ENCODE data around the gene ITLN1. TPM values are rescaled to one million over a fixed set of nuclear protein-coding genes. Genes with fewer than 3 reads are reported as not detected.
"Not testable (repeated sequence)": the region's sequence is repeated elsewhere in the genome, so short reads cannot be mapped to it uniquely, and the experiment has no call there.

Gene ITLN1
- total RNA-seq, 3 donors from 2014 or later = 103 to 254 (median 221) TPM

DNA sequence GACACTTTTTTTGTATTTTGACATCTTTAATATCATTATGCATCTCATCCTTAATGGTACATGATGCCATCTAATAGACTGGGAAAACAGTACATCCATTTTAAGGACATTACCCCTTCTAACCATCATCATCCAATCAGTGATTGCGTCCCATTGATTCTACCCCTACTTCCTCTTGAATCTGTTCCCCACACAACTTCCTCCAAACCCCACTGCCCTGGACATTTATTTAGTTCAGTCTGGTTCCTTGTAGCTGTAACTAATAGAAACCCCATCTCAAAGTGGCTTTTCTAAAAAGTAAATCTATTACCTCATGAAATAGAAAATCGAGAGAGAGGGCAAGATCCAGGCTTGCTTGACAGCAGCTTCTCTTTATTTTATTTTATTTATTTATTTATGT is 2.1 kb upstream of the ITLN1 start:
- ATAC-seq = no peak
- H3K4me3 ChIP-seq = no peak overlapping the region
- no peak for DNase-seq
- no peaks in the 10 kb centered on the region for H3K9me3 ChIP-seq
- H3K4me1 ChIP-seq (ENCODE audit: low read depth) = no peaks in the 10 kb centered on the region
- H3K36me3 ChIP-seq (ENCODE audit: low read depth) = no peaks in the 10 kb centered on the region
- intact Hi-C loops (cut with DNase I, micrococcal nuclease) = no loop called here
- TF ChIP-seq, protein P1, sequence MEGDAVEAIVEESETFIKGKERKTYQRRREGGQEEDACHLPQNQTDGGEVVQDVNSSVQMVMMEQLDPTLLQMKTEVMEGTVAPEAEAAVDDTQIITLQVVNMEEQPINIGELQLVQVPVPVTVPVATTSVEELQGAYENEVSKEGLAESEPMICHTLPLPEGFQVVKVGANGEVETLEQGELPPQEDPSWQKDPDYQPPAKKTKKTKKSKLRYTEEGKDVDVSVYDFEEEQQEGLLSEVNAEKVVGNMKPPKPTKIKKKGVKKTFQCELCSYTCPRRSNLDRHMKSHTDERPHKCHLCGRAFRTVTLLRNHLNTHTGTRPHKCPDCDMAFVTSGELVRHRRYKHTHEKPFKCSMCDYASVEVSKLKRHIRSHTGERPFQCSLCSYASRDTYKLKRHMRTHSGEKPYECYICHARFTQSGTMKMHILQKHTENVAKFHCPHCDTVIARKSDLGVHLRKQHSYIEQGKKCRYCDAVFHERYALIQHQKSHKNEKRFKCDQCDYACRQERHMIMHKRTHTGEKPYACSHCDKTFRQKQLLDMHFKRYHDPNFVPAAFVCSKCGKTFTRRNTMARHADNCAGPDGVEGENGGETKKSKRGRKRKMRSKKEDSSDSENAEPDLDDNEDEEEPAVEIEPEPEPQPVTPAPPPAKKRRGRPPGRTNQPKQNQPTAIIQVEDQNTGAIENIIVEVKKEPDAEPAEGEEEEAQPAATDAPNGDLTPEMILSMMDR (IDR thresholded peaks at IDR 0.05) = no peak

DNA sequence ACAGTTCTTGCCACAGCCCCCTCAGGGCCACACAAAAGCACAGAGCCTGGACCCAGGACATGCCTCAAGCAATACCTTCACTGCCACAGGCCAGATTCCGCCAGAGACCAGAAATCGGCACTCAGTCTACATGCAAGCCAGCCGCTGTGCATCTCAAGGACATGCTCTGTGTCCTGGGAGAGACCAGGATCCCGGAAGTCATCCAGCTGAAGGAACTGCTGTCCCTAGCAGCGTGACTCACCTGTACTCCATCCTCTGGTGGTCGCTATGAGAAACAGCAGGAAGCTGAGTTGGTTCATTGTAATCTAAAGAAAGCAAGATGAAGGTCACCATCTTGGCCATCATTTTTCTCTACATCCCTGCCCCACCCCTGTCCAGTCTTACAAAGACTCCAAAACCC is 401 bp downstream of the ITLN1 start:
- ATAC-seq = peak; percentile 68

DNA sequence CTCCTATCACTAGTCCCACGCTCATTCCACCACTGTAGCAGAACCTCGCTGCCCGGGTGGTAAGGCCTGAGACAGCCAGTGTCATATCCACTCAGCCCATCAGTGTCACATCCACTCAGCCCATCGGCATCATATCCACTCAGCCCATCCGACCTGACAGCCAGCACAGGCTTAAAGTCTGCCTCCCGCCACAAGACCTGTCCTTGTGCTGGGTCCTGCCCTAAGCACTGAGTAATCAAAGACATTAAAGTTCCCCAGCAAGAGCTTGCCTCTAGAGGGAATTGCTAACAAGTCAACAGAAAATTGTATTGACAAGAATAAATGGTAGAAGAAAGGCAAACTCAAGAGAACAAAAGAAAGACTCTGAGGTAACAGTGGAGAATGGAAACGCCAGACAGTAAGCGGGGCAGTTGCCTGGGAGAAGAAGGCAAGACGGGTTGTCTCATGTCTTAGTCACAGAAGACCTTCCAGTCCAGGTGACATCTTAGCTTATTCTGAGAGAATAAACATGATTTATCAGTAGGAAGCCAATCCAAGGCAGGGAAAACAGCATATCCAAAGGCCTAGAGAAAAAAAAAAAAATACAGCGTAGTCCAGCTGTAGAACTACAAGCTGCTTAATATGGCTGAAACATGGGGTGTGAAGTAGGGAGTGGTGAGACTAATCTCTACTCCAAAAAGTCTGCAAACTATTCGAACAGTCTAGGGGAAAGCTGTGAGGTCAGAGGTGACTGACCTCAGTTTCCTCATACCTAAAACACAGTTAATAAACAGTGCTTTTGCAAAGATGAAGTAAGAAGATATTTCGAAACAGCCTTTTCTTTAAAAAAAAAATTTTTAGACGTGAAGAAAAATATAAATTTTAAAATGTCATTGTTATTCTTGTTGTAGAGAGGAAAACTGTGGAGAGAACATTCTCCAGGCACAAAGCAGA is 1.1 kb downstream of the ITLN1 start:
- Histone ChIP-seq H3K9me3 (no peaks in the 10 kb centered on the region), H3K36me3 (ENCODE audit: low read depth) (no peaks in the 10 kb centered on the region), H3K4me1 (ENCODE audit: low read depth) (no peaks in the 10 kb centered on the region), H3K4me3 (no peak overlapping the region)
- ATAC-seq = no peak
- TF ChIP-seq, protein P1 (IDR thresholded peaks at IDR 0.05) = no peak
- no peak for DNase-seq
- intact Hi-C loops (cut with DNase I, micrococcal nuclease) = no loop called here

More for the DNA sequence above, 401 bp downstream of the ITLN1 start:
- no peaks in the 10 kb centered on the region for H3K36me3 ChIP-seq (ENCODE audit: low read depth)
- no peaks in the 10 kb centered on the region for H3K4me1 ChIP-seq (ENCODE audit: low read depth)
- H3K9me3 ChIP-seq = no peaks in the 10 kb centered on the region
- TF ChIP-seq, protein P1 (IDR thresholded peaks at IDR 0.05) = no peak
- H3K4me3 ChIP-seq = no peak overlapping the region
- DNase-seq = no peak
- intact Hi-C loops (cut with DNase I, micrococcal nuclease) = no loop called here

GRCh38 chr1:160882582-160882981 is 2.4 kb downstream of the ITLN1 start:
- TF ChIP-seq, protein P1 (IDR thresholded peaks at IDR 0.05) = no peak
- DNase-seq (no peak), ATAC-seq (no peak)
- Histone ChIP-seq H3K9me3 (no peaks in the 10 kb centered on the region), H3K36me3 (ENCODE audit: low read depth) (no peaks in the 10 kb centered on the region), H3K4me1 (ENCODE audit: low read depth) (no peaks in the 10 kb centered on the region), H3K4me3 (no peak overlapping the region)
- intact Hi-C loops (cut with DNase I, micrococcal nuclease) = no loop called here

DNA sequence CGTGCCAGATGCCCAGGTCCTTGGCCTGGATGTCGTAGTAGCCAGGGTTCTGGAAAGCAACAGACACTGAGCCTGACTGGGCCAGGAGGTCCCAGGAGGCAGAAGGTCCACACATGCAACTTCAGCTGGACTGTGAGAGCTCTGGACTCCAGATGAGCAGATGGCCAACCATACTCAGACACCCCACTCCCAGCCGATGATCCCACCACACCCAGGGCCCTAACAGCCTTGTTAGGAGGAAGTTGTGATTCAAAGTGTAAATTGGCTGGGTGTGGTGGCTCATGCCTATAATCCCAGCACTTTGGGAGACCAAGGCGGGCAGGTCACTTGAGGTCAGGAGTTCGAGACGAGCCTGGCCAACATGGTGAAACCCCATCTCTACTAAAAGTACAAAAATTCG is 3.7 kb downstream of the ITLN1 start:
- H3K36me3 ChIP-seq (ENCODE audit: low read depth); intact Hi-C loops (cut with DNase I, micrococcal nuclease); H3K4me3 ChIP-seq; H3K9me3 ChIP-seq; H3K4me1 ChIP-seq (ENCODE audit: low read depth): not testable (repeated sequence)
- peak in 2 of 3 donors; percentile 37 to 46 for DNase-seq
- ATAC-seq = peak; percentile 63

DNA sequence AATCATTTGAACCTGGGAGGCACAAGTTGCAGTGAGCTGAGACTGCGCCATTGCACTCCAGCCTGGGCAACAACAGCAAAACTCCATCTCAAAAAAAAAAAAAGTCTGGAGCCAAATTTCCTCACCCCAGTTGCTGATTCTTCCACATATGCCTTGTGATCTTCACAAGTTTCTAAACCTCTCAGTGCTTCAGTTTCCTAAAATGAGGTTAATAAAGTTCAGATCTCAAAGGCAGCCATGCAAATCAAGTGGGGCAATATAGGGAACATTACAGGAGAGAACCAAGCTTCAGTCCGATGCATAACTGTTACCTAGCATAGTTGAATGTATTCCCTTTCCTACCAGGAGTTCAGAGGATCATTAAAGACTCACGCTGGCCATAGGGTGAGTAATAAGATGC is 4.8 kb downstream of the ITLN1 start:
- H3K36me3 ChIP-seq (ENCODE audit: low read depth) = no peaks in the 10 kb centered on the region
- no peak overlapping the region for H3K4me3 ChIP-seq
- no peak for ATAC-seq
- DNase-seq = no peak
- H3K9me3 ChIP-seq = no peaks in the 10 kb centered on the region
- intact Hi-C loops (cut with DNase I, micrococcal nuclease) = no loop called here
- H3K4me1 ChIP-seq (ENCODE audit: low read depth) = no peaks in the 10 kb centered on the region
- TF ChIP-seq, protein P1 (IDR thresholded peaks at IDR 0.05) = no peak

Data from mucosa of descending colon (tissue), 3 donors.